Measurements from ENCODE around the gene ANXA2.
"Not testable (repeated sequence)": the region's sequence is repeated elsewhere in the genome, so short reads cannot be mapped to it uniquely, and the experiment has no call there.

ANXA2 gene

DNA sequence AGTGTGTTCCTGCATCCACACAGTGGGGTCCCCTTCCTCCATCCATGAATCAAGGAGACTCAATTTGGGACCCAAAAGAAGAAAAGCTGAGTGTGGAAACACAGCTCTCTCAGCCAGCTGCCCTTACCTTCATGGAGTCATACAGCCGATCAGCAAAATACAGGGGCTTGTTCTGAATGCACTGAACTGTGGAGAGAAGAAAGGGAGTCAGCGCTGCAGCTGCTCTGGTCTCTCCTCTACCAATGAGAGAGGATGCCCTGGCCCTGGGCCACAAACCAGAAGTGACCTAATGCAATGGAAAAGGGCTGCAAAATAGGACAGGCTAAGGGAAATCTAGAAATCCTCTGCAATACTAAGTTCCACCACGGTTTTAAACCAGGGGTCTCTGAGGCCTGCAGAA lies 46.7 kb downstream of the ANXA2 start:
- Mint-ChIP-seq H3K4me3 (no peak overlapping the region), H3K9me3 (peaks cover 0 to 6% of the 10 kb centered on the region in 2 donors), H3K4me1 (no peaks in the 10 kb centered on the region), H3K27ac (no peak overlapping the region), H3K27me3 (no peaks in the 10 kb centered on the region)
- no peak for DNase-seq
- ATAC-seq, result no peak

DNA sequence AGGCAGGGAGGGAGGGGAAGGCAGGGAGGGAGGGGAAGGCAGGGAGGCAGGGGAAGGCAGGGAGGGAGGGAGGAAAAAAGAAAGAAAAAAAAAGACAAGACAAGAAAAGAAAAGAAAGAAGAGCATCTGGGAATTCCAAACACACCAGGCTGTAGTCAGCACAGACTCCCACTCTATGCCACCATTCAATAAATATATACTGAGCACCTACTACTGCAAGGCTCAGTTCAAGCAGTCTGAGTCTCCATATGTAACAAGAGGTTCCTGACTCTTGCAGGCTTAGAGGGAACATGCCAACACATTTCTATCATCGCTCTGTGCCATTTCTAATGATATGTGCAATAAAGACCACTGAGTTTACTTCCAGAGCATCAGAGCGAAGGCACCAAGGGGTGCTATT lies 47.7 kb downstream of the ANXA2 start:
- Mint-ChIP-seq H3K9me3 (peaks cover 0 to 6% of the 10 kb centered on the region in 2 donors), H3K27ac (no peak overlapping the region), H3K4me1 (no peaks in the 10 kb centered on the region), H3K4me3 (no peak overlapping the region), H3K27me3 (no peaks in the 10 kb centered on the region)
- no peak for ATAC-seq
- no peak for DNase-seq

DNA sequence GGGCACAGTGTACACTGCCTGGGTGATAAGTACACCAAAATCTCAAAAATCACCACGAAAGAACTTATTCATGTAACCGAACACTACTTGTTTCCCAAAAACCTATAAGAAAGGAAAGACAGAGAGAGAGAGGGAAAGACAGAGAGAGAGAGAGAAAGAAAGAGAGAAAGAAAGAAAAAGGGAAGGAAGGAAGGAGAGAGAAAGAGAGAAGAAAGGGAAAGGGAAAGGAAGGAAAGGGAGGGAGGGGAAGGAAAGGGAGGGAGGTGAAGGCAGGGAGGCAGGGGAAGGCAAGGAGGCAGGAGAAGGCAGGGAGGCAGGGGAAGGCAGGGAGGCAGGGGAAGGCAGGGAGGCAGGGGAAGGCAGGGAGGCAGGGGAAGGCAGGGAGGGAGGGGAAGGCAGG lies 48.2 kb downstream of the ANXA2 start:
- Mint-ChIP-seq H3K9me3 (peaks cover 0 to 6% of the 10 kb centered on the region in 2 donors), H3K4me1 (no peaks in the 10 kb centered on the region), H3K4me3 (no peak overlapping the region), H3K27me3 (no peaks in the 10 kb centered on the region), H3K27ac (peak overlapping the region in 1 of 2 donors; percentile 15)
- no peak for ATAC-seq
- no peak for DNase-seq

DNA sequence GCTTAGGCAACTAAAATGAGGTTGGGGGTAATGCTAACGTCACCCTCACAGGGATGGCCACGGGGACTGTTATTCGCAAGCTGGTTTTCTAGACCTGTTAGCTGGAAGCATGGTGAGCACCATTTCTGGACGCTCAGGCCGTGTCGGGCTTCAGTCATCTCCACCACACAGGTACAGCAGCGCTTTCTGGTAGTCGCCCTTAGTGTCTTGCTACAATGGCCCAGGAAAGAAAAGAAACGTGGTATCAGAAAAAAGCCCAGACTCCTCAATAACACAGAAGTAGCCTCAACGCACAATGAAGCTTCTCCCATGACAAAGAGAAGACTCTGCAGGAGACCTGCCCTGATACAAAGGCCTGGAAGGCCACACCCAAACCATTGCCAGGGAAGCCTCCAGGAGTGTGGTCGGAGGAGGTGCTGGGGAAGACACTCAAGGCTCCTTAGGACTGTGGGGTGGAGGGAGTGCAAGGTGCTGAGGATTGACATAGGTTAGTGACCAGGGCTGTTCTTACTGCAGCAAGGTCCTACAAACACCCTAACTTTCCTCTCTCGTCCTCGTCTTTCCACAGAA lies 50.2 kb downstream of the ANXA2 start:
- peaks cover 7% of the 10 kb centered on the region for H3K4me1 Mint-ChIP-seq
- H3K27me3 Mint-ChIP-seq, result peaks cover 9% of the 10 kb centered on the region
- no peak overlapping the region for H3K27ac Mint-ChIP-seq
- H3K9me3 Mint-ChIP-seq, result peaks cover 0 to 4% of the 10 kb centered on the region in 2 donors
- DNase-seq (no peak), ATAC-seq (no peak)
- no peak overlapping the region for H3K4me3 Mint-ChIP-seq

DNA sequence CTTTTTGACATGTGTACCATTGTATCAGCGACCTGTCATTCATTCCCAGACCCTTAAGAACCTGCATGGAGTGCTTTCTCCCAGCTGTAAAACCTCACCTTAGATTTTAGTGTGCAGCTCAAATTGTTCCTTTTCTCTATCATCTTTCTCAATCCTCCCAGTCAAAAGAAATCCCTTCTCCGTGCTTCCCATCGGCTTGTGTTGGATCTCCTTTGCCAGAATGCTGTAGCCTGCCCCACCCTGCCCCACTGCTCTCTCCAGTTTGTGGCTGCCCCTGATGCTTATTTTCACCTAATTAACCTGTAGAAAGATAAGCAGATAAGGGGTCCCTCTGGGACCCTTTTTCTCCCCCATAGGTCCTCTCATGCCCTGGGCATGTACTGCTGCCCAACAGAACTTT lies 51.1 kb downstream of the ANXA2 start:
- DNase-seq (no peak), ATAC-seq (no peak)
- H3K9me3 Mint-ChIP-seq, result peaks cover 0 to 4% of the 10 kb centered on the region in 2 donors
- peaks cover 9% of the 10 kb centered on the region for H3K27me3 Mint-ChIP-seq
- peaks cover 7% of the 10 kb centered on the region for H3K4me1 Mint-ChIP-seq
- no peak overlapping the region for H3K27ac Mint-ChIP-seq
- H3K4me3 Mint-ChIP-seq, result no peak overlapping the region

DNA sequence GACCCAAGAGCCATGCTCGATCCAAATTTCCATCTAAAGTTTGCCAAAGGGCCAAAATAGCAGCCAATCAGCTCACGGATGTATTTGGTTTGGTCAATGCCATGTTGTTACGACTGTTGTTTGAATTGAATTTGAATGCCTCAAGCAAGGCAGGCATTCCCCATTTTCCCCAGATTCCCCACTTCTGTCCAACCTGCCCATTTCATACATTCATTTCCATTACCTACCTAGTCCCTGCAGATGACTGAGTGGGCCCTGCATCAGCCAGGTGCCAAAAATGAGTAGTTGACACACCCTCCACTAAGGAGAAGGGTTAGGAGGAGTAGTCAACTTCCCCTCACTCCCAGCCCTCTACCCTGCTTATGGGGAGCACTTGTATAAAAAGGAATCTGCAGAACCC lies 51.7 kb downstream of the ANXA2 start:
- DNase-seq, result no peak
- H3K27ac Mint-ChIP-seq, result peak overlapping the region in 1 of 2 donors; percentile 60
- peaks cover 0 to 4% of the 10 kb centered on the region in 2 donors for H3K9me3 Mint-ChIP-seq
- peaks cover 7% of the 10 kb centered on the region for H3K4me1 Mint-ChIP-seq
- ATAC-seq, result no peak
- H3K27me3 Mint-ChIP-seq, result peaks cover 9% of the 10 kb centered on the region
- H3K4me3 Mint-ChIP-seq, result no peak overlapping the region

DNA sequence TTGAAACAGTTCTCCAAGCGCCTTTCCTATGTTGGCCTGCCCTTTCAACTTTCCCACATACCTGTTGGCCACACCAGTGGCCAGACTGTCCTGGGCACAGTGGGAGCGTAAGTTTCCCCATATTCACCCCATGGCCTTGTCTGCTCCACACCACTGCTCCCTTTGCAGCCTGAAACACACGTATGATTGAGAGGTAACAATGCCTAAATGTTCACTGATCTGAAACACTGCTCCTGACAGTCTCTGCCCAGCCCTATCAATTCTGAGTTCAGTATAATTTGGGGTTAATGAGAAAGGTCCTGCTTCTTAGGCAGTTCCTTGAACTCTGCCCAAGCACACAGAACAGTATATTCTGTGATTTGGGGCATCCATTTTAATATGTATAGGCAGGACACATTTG lies 52.2 kb downstream of the ANXA2 start:
- ATAC-seq (no peak), DNase-seq (no peak)
- Mint-ChIP-seq H3K27me3 (peaks cover 13% of the 10 kb centered on the region), H3K4me3 (no peak overlapping the region), H3K27ac (no peak overlapping the region), H3K9me3 (peaks cover 0 to 4% of the 10 kb centered on the region in 2 donors), H3K4me1 (peaks cover 7% of the 10 kb centered on the region)

DNA sequence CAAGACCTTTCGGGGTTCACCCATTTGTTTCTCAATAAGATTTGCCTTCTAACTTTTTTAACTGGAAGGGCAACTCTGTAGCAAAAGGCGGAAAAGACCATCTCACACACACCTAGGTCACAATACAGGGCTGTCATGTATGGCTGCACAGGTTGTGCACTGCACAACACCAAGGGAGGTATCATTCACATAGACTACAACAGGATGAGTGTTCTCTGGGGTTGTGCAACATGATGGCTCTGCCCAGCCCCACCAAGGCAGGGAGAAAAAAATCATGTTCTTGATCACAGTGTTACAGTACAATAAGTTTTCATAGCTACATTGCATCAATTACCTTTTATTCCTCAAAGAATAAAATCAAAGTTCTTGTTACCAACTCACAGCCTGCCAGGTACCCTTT lies 52.8 kb downstream of the ANXA2 start:
- ATAC-seq (no peak), DNase-seq (no peak)
- Mint-ChIP-seq H3K4me1 (peaks cover 7% of the 10 kb centered on the region), H3K9me3 (peaks cover 0 to 4% of the 10 kb centered on the region in 2 donors), H3K4me3 (no peak overlapping the region), H3K27me3 (peaks cover 19% of the 10 kb centered on the region), H3K27ac (no peak overlapping the region)

DNA sequence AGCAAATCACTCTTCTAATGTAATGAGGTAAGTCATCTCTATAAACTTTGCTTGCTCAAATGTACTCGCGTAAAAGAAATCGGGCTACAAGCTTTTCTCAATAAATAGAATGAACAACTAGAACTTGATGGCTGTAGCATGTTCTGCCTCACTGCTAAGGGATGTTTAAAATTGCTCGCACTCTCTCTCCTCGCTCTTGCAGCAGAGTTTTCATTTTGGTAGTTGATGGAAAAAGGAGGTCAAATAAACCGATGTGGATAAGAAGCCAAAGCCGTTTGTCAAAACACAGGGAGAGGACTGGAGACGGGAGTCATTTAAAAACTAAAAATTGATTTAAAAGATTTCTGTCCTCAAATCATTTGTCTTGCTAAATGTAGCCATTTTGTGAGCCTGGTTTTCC lies 53.3 kb downstream of the ANXA2 start:
- Mint-ChIP-seq H3K4me1 (peaks cover 7% of the 10 kb centered on the region), H3K27me3 (peaks cover 20% of the 10 kb centered on the region), H3K9me3 (peaks cover 0 to 4% of the 10 kb centered on the region in 2 donors), H3K4me3 (no peak overlapping the region), H3K27ac (no peak overlapping the region)
- DNase-seq (no peak), ATAC-seq (no peak)

DNA sequence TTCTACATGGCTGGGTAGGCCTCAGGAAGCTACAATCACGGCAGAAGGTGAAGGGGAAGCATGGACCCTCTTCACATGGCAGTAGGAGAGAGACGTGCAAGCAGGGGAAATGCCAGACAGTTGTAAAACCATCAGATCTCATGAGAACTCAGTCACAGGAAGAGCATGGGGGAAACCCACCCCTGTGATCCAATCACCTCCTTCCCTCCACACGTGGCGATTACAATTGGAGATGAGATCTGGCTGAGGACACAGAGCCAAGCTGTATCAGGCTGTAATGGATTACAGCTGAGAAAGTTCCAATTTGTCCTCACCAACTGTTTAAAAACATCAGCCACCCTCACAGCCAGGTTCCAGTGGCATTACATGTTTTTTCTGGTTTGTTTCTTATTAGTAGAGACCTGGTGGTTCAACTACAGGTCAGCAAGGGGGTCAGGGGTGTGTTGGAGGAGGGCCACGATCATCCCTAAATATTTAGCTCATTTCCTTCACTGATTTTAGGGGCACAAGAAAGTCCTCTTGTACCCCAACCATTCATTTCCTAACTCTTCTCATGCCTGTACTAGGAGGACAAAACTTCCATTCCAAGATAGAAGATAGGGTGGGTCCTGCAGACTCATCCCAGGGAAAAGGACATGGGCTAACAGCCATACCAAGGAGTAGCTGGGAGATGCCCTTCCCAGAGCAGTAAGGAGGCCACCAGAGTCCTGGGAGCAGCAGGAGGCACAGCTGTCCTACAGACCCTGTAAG lies 54.4 kb downstream of the ANXA2 start:
- H3K4me1 Mint-ChIP-seq, result peaks cover 7% of the 10 kb centered on the region
- H3K27me3 Mint-ChIP-seq, result peaks cover 20% of the 10 kb centered on the region
- no peak for DNase-seq
- ATAC-seq, result no peak
- no peak overlapping the region for H3K27ac Mint-ChIP-seq
- H3K9me3 Mint-ChIP-seq, result peaks cover 0 to 4% of the 10 kb centered on the region in 2 donors
- no peak overlapping the region for H3K4me3 Mint-ChIP-seq

DNA sequence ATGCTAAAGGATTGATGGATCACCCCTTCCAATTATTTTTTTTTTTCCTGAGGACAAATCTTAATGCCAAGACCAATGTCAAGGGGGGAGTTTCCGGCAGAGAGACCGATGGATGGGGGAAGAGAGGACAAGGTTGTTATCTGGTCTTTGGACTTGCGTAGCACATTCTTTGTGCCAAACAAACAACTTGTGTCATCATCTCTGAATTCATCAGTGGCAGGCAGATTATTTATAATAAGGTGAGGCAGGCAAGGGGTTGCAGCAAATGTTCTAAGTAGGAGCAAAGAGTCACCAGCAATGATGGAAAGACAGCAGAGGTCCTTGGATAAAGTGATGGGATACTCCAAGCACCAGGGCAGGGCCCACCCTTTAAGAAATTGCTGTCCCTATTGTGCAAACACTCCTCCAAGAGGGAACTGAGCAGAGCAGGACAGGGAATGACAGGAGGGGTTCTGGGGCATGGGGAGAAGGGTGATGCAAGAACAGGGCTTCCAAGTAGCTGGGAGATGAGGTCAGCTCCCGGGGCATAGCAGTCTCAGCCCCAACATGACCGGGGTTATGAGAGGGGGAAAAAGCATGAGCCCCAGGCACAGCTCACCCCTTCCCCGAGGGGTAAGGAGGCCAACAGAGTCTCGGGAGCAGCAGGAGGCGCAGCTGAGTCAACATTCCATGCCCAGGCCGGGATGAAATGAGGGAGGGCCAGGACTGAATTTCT lies 57.4 kb downstream of the ANXA2 start:
- no peak for DNase-seq
- Mint-ChIP-seq H3K4me1 (peaks cover 7% of the 10 kb centered on the region), H3K27ac (peak overlapping the region in 1 of 2 donors; percentile 53), H3K27me3 (peaks cover 20% of the 10 kb centered on the region), H3K4me3 (no peak overlapping the region), H3K9me3 (peaks cover 0 to 4% of the 10 kb centered on the region in 2 donors)
- no peak for ATAC-seq

DNA sequence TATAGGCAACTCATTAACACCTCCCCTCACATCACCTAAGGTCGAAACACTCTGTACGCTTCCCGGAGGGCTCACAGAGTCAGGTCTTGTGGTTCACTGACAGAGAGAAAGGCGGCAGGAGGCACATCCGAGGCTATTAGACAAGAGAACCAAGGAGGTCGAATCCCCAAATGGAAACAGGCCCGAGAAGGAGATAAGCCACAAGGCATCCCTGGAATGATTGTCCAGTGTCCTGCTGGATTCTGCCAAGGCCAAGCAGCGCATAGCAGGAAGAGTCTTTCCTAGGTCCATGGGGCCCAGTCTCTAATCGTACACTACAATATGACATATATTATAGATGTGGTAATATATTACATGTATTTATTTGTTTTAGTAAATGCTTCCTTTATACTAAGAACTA lies 58.5 kb downstream of the ANXA2 start:
- no peak for ATAC-seq
- DNase-seq, result no peak
- Mint-ChIP-seq H3K4me1 (peaks cover 7% of the 10 kb centered on the region), H3K4me3 (no peak overlapping the region), H3K27ac (no peak overlapping the region), H3K9me3 (peaks cover 0 to 4% of the 10 kb centered on the region in 2 donors), H3K27me3 (peaks cover 30% of the 10 kb centered on the region)

DNA sequence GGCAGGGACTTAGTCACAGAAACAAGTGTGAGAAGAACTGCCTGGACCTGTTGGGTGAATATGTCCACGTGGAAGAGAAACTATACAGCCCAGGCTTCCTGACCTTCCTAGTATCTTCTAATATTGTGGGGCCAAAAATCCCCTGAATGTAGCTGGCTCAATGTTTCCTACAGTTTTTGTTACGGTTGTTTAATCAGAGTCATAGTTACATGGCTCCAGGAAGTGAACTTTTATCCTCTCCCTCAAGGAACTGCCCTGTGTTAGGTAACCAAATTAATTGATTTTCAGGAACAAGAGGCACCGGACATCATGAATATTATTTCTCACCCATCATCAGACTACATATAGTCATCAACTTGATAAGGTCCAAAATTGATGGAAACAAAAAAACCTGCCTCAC lies 59.0 kb downstream of the ANXA2 start:
- H3K4me3 Mint-ChIP-seq, result no peak overlapping the region
- peaks cover 0 to 4% of the 10 kb centered on the region in 2 donors for H3K9me3 Mint-ChIP-seq
- peaks cover 35% of the 10 kb centered on the region for H3K27me3 Mint-ChIP-seq
- ATAC-seq (no peak), DNase-seq (no peak)
- peaks cover 7% of the 10 kb centered on the region for H3K4me1 Mint-ChIP-seq
- no peak overlapping the region for H3K27ac Mint-ChIP-seq

DNA sequence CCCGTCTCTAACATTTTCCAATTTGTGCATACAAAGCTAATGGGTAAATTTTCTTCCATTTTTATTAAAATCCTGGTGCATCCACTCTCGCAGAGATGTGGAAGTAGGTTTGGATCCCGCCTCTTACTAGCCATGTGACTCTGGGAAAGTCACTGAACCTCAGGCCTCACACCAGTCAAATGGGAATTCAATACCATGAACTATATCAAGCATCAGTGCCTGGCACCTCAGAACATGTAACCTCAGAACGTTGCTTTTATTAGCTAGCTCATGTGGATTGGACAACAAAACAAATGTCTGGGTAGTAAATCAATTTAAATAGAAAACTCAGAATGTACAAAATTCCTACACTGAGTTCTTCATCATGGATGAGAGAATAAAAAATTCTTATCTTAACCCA lies 60.7 kb downstream of the ANXA2 start:
- no peak for ATAC-seq

DNA sequence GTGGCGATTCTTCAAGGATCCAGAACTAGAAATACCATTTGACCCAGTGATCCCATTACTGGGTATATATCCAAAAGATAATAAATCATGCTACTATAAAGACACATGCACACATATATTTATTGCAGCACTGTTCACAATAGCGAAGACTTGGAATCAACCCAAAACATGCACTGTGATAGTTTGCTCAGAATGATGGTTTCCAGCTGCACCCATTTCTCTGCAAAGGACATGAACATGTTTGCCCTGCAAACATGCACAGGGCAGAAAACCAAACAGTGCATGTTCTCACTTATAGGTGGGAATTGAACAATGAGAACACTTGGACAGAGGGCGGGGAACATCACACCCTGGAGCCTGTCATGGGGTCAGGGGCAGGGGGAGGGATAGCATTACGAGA lies 62.5 kb downstream of the ANXA2 start:
- H3K9me3 Mint-ChIP-seq, DNase-seq, H3K27ac Mint-ChIP-seq, H3K4me1 Mint-ChIP-seq, ATAC-seq, H3K4me3 Mint-ChIP-seq: not testable (repeated sequence)
- H3K27me3 Mint-ChIP-seq, result peaks cover 46% of the 10 kb centered on the region

More for the DNA sequence above, 60.7 kb downstream of the ANXA2 start:
- Mint-ChIP-seq H3K27ac (no peak overlapping the region), H3K4me3 (no peak overlapping the region), H3K9me3 (no peaks in the 10 kb centered on the region), H3K4me1 (no peaks in the 10 kb centered on the region), H3K27me3 (peaks cover 44% of the 10 kb centered on the region)
- DNase-seq, result no peak

DNA sequence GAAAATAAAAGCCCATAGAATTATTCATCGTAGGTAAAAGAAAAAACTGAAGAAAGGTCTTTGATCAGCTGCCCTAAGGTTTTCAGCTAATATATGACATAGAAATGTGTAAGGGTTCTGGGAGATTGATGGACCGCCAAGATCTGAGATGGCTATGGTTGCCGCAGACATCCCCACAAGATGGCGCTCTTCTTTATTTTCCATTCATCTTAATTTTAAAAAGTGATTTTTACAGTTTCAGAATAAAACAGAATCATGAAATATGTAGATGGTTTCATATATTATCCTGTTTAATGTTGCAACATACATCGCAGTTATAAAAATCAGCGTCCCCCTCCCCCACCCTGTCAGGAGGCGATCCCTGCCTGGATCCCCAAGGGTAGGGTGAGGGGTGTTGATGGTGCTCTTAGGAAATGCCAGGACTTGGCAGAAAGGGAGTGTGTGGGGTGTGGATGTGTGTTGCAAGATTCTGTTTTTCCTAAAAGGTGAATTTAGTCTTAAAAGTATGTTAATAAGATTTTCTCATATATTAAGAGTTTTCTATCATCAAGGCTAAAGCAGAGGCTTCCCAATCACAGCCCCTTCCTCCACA lies 68.8 kb downstream of the ANXA2 start:
- peak; percentile 9 to 13 for DNase-seq

More for the DNA sequence above, 68.8 kb downstream of the ANXA2 start:
- H3K27ac Mint-ChIP-seq, result no peak overlapping the region
- H3K9me3 Mint-ChIP-seq, result no peaks in the 10 kb centered on the region
- H3K27me3 Mint-ChIP-seq, result peaks cover 70% of the 10 kb centered on the region
- peaks cover 5% of the 10 kb centered on the region for H3K4me1 Mint-ChIP-seq
- no peak overlapping the region for H3K4me3 Mint-ChIP-seq
- no peak for ATAC-seq

All from stimulated activated naive CD8-positive, alpha-beta T cell treated with anti-CD3 and anti-CD28 coated beads, Interleukin-15, amount 100 ng/mL, for 72 hours (primary cell).